ENCODE results near the gene PCSK4.
"Not testable (repeated sequence)": the region's sequence is repeated elsewhere in the genome, so short reads cannot be mapped to it uniquely, and the experiment has no call there.

Gene PCSK4

GRCh38 chr19:1522061-1522460 lies 31.9 kb upstream of the PCSK4 start:
- H3K4me3 ChIP-seq (ENCODE audit: low read depth, low read length) = no peak overlapping the region
- ChIA-PET POLR2A (no interaction called here), CTCF (interaction anchor here (1.4 to 2.2 kb wide), 2 partner anchors 19 to 25 kb away, joined by 4 to 15 read pairs; no protein-coding TSS in a partner anchor)
- no peak for DNase-seq (ENCODE audit: low read depth, low spot score)
- no peak for TF ChIP-seq CTCF (IDR thresholded peaks at IDR 0.05; ENCODE audit: insufficient read depth, low read length, missing control alignments)

DNA sequence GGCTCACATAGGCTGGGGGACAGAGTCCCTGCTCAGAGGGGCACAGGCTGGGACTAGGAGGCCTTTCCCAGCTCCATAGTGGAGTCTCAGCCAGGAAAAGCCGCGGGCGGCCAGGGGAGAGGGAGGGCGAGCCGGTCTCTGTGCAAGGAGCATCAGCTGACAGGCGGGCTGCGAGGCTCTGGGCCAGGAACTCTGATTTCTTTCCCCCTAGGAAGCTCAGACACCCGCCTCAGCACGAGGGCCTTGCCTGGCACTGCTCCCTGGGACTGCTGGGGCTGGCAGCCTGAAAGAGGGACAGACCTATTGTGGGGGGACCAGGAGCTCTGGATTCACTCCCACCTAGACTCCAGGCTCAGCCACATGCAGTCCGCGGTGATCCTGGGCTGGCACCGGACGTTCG lies 31.5 kb upstream of the PCSK4 start:
- POLR2A ChIA-PET = no interaction called here
- no peak for DNase-seq (ENCODE audit: low read depth, low spot score)

DNA sequence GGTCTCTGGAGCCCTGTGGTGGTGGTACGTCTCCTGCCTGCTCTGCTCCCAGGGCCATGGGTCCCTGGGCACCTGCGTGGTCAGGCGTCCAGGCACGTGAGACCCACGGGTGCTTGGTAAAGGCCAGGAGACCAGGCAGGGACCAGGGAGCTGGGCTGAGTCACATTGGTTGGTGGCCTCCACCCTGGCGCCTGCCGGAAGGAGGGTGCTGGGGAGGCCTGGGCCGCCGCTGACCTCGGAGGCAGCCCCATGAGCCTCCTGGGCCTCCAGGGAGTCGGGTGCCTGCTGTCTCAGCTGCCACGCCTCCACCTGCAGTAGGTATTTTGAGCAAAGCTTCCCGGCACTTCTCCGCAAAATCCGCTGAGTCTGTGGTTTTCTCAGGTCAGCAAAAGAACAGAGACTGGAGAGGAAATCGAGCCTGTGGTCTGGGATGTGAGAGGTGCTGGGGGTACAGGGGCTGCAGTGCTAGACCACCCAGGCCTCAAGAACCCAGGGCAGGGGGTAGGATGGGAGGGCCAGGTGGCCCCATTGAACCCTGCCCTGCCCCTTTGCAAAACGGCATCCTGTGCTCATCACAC lies 30.1 kb upstream of the PCSK4 start:
- no peak for DNase-seq (ENCODE audit: low read depth, low spot score)
- no peak for TF ChIP-seq CTCF (IDR thresholded peaks at IDR 0.05; ENCODE audit: insufficient read depth, low read length, missing control alignments)
- ChIA-PET CTCF (no interaction called here), POLR2A (no interaction called here)
- H3K4me3 ChIP-seq (ENCODE audit: low read depth, low read length) = no peak overlapping the region

More for the DNA sequence above, 31.5 kb upstream of the PCSK4 start:
- CTCF ChIA-PET = interaction anchor here (1.4 to 2.2 kb wide), 2 partner anchors 19 to 26 kb away, joined by 4 to 15 read pairs; no protein-coding TSS in a partner anchor
- TF ChIP-seq CTCF (IDR thresholded peaks at IDR 0.05; ENCODE audit: insufficient read depth, low read length, missing control alignments) = no peak
- H3K4me3 ChIP-seq (ENCODE audit: low read depth, low read length) = no peak overlapping the region

GRCh38 chr19:1519802-1520201 lies 29.7 kb upstream of the PCSK4 start:
- H3K4me3 ChIP-seq (ENCODE audit: low read depth, low read length); CTCF ChIA-PET; DNase-seq (ENCODE audit: low read depth, low spot score); POLR2A ChIA-PET: not testable (repeated sequence)

GRCh38 chr19:1518471-1518870 lies 28.3 kb upstream of the PCSK4 start:
- POLR2A ChIA-PET = no interaction called here

DNA sequence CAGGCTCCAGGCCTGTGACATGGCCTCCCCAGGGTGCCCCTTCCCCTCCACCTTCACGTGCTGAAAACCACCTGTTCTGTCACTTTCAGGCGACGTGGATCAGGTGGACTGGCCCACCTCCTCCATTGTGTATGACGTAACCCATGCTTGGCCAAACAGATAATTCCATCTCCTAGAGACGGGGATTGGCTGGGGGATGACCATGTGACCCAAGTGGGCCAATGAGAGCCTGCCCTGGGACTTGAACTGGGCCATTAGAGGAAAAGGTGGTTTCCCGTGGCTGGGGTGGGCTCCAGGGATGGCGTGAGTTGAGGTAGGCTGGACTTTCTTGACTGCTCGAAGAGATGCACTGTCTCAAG lies 26.2 kb upstream of the PCSK4 start:
- POLR2A ChIA-PET = interaction anchor here (1.2 kb wide), 1 partner anchor 8 kb away, joined by 5 read pairs; no protein-coding TSS in a partner anchor
- TF ChIP-seq CTCF (IDR thresholded peaks at IDR 0.05; ENCODE audit: insufficient read depth, low read length, missing control alignments) = no peak
- no peak overlapping the region for H3K4me3 ChIP-seq (ENCODE audit: low read depth, low read length)
- CTCF ChIA-PET = no interaction called here
- DNase-seq (ENCODE audit: low read depth, low spot score) = no peak

More at GRCh38 chr19:1518471-1518870, 28.3 kb upstream of the PCSK4 start:
- CTCF ChIA-PET = interaction anchor here (1.0 to 1.3 kb wide), 3 partner anchors 9 to 28 kb away, joined by 3 to 4 read pairs (median 3); no protein-coding TSS in a partner anchor
- no peak for TF ChIP-seq CTCF (IDR thresholded peaks at IDR 0.05; ENCODE audit: insufficient read depth, low read length, missing control alignments)
- DNase-seq (ENCODE audit: low read depth, low spot score) = no peak
- no peak overlapping the region for H3K4me3 ChIP-seq (ENCODE audit: low read depth, low read length)
